ENCODE measurements around the gene C1orf226.

C1orf226 gene

GRCh38 chr1:162368451-162368850 lies 13.1 kb upstream of the C1orf226 start (continued):
- no peak for TF ChIP-seq TSHZ2 (CRISPR knock-in tag; IDR thresholded peaks at IDR 0.05)
- no peak for TF ChIP-seq ZNF8 (CRISPR knock-in tag; IDR thresholded peaks at IDR 0.05)
- TF ChIP-seq ZNF565 (CRISPR knock-in tag; conservative IDR thresholded peaks at IDR 0.05; ENCODE audit: low read depth) = no peak
- no peak for TF ChIP-seq ZNF70 (CRISPR knock-in tag; IDR thresholded peaks at IDR 0.05)
- no peak for TF ChIP-seq ZFP30 (CRISPR knock-in tag; IDR thresholded peaks at IDR 0.05)
- TF ChIP-seq PPARA (CRISPR knock-in tag; IDR thresholded peaks at IDR 0.05; ENCODE audit: borderline replicate concordance) = no peak

- TF ChIP-seq ARNTL (CRISPR knock-in tag; IDR thresholded peaks at IDR 0.05; ENCODE audit: borderline replicate concordance, low read depth) (no peak), ISL1 (CRISPR knock-in tag; IDR thresholded peaks at IDR 0.05) (no peak), PPARA (CRISPR knock-in tag; IDR thresholded peaks at IDR 0.05; ENCODE audit: borderline replicate concordance) (no peak), ZC3H10 (CRISPR knock-in tag; IDR thresholded peaks at IDR 0.05) (no peak), ZFP3 (CRISPR knock-in tag; IDR thresholded peaks at IDR 0.05) (no peak), ZNF8 (CRISPR knock-in tag; IDR thresholded peaks at IDR 0.05) (no peak), CSDC2 (CRISPR knock-in tag; IDR thresholded peaks at IDR 0.05) (no peak), ZNF70 (CRISPR knock-in tag; IDR thresholded peaks at IDR 0.05) (no peak), CSRNP3 (CRISPR knock-in tag; IDR thresholded peaks at IDR 0.05) (no peak), BACH2 (CRISPR knock-in tag; IDR thresholded peaks at IDR 0.05; ENCODE audit: borderline replicate concordance) (no peak), TOX (CRISPR knock-in tag; IDR thresholded peaks at IDR 0.05; ENCODE audit: borderline replicate concordance) (no peak), TCF4 (CRISPR knock-in tag; IDR thresholded peaks at IDR 0.05; ENCODE audit: borderline replicate concordance) (no peak), PATZ1 (CRISPR knock-in tag; IDR thresholded peaks at IDR 0.05; ENCODE audit: borderline replicate concordance) (no peak), TSHZ2 (CRISPR knock-in tag; IDR thresholded peaks at IDR 0.05) (no peak), OSR1 (CRISPR knock-in tag; IDR thresholded peaks at IDR 0.05) (no peak), ZNF565 (CRISPR knock-in tag; conservative IDR thresholded peaks at IDR 0.05; ENCODE audit: low read depth) (no peak)
- no peak for ATAC-seq
Measured at GRCh38 chr1:162369571-162369970, 12.0 kb upstream of the C1orf226 start.

GRCh38 chr1:162370161-162370560 lies 11.4 kb upstream of the C1orf226 start:
- no peak for ATAC-seq
- no peak for TF ChIP-seq ZFP30 (CRISPR knock-in tag; IDR thresholded peaks at IDR 0.05)
- TF ChIP-seq PPARA (CRISPR knock-in tag; IDR thresholded peaks at IDR 0.05; ENCODE audit: borderline replicate concordance) = no peak
- TF ChIP-seq ARNTL (CRISPR knock-in tag; IDR thresholded peaks at IDR 0.05; ENCODE audit: borderline replicate concordance, low read depth) = no peak
- no peak for TF ChIP-seq CSRNP3 (CRISPR knock-in tag; IDR thresholded peaks at IDR 0.05)
- no peak for TF ChIP-seq CREB5 (CRISPR knock-in tag; IDR thresholded peaks at IDR 0.05; ENCODE audit: low read depth)
- no peak for TF ChIP-seq BACH2 (CRISPR knock-in tag; IDR thresholded peaks at IDR 0.05; ENCODE audit: borderline replicate concordance)
- no peak for TF ChIP-seq POU6F1 (CRISPR knock-in tag; IDR thresholded peaks at IDR 0.05; ENCODE audit: borderline replicate concordance, low read depth)
- no peak for TF ChIP-seq GLIS3 (CRISPR knock-in tag; IDR thresholded peaks at IDR 0.05)
- no peak for TF ChIP-seq ESRRG (CRISPR knock-in tag; IDR thresholded peaks at IDR 0.05)
- TF ChIP-seq ZNF70 (CRISPR knock-in tag; IDR thresholded peaks at IDR 0.05) = no peak

All from SK-N-SH treated with all-trans-retinoic acid at 6 μM for 48 hours (cell line).